HepG2 (cell line): ENCODE measurements around the gene NTMT1. TPM values are rescaled to one million over a fixed set of nuclear protein-coding genes. Genes with fewer than 3 reads are reported as not detected.

Experiments
- ATAC-seq: fragments of 200-7000 bp; cut with Tn5 transposase; 3 replicates; pipeline ENCODE4 v1.9.1; 2020; ENCODE audit warnings: mild to moderate bottlenecking, moderate library complexity
- BruUV-seq: library from RNA; stranded (reverse); fragments of 400-500 nt; replicated peaks from 2 replicates; lab custom pipeline; 2021; lab: Mats Ljungman, UMichigan
- CTCF ChIA-PET: fragments of 300-600 bp; formaldehyde crosslinking; extraction: SDS; loops from one replicate; lab custom pipeline; 2021; ENCODE audit warnings: low total read pairs, inconsistent platforms, low intra/inter-chr PET ratio; lab: Yijun Ruan, JAX
- POLR2A ChIA-PET: fragments of 350-600 bp; sonication (Branson Sonifier 250); formaldehyde crosslinking; loops from one replicate; lab custom pipeline; 2020; ENCODE audit warnings: antibody characterized with exemption, inconsistent platforms; lab: Yijun Ruan, JAX
- DNase-seq: peaks from one replicate; pipeline ENCODE4 v3.0.0-alpha.2; 2015; ENCODE audit warnings: low spot score
- FAIRE-seq: peaks from 3 replicates; lab custom pipeline; 2011; peaks lifted over from hg19 to GRCh38; lab: Jason Lieb, UNC
- H2AFZ ChIP-seq: one replicate; pipeline ENCODE4 v1.6.1; 2011; ENCODE audit warnings: low read length, inconsistent platforms
- H3K27ac ChIP-seq: fragments of 300-600 bp; 3 replicates; pipeline ENCODE4 v1.8.0; 2011; ENCODE audit warnings: mixed run types, mild to moderate bottlenecking, mixed read lengths, low read length, inconsistent platforms; ENCODE audit not compliant: insufficient read depth; ENCODE audit errors: extremely low read length
- H3K27me3 ChIP-seq, 2 experiments: fragments of 200-600 bp in 1 of 2; 2 replicates in 1 of 2; 3 replicates in 1 of 2; pipeline versions ENCODE4 v1.6.0 to v1.8.0; 2011; ENCODE audit warnings: low read length in 2 of 2, mild to moderate bottlenecking in 2 of 2, moderate library complexity in 2 of 2, inconsistent platforms in 1 of 2; ENCODE audit not compliant: insufficient read depth in 2 of 2, control insufficient read depth in 1 of 2
- H3K36me3 ChIP-seq, 2 experiments: fragments of 200-600 bp in 1 of 2; replicated peaks in 1 of 2; 2 replicates in 1 of 2; 3 replicates in 1 of 2; pipeline versions ENCODE4 v1.5.1 to v1.8.0; 2011; ENCODE audit warnings: low read length in 2 of 2, inconsistent platforms in 1 of 2; ENCODE audit not compliant: insufficient read depth in 2 of 2, control insufficient read depth in 1 of 2
- H3K4me1 ChIP-seq: 2 replicates; pipeline ENCODE4 v1.5.1; 2012; ENCODE audit warnings: low read length, inconsistent platforms; ENCODE audit not compliant: insufficient read depth
- H3K4me2 ChIP-seq: 2 replicates; pipeline ENCODE4 v1.6.0; 2011; ENCODE audit warnings: low read depth, low read length, inconsistent platforms
- H3K4me3 ChIP-seq, 3 experiments: fragments of 200-600 bp in 1 of 3; sonication (generic), shearing (Covaris generic) in 1 of 3; replicated peaks in 1 of 3; 2 replicates each; pipeline ENCODE4 v1.5.1; 2011 to 2016; ENCODE audit warnings: low read length in 3 of 3, inconsistent platforms in 2 of 3, low read depth in 2 of 3, mild to moderate bottlenecking in 2 of 3, control low read depth in 1 of 3, mixed read lengths in 1 of 3; ENCODE audit not compliant: insufficient read depth in 1 of 3
- H3K79me2 ChIP-seq: one replicate; pipeline ENCODE4 v1.6.1; 2011; ENCODE audit warnings: low read length, inconsistent platforms; ENCODE audit not compliant: insufficient read depth
- H3K9ac ChIP-seq: 2 replicates; pipeline ENCODE4 v1.6.0; 2011; ENCODE audit warnings: mild to moderate bottlenecking, low read depth, low read length, inconsistent platforms; ENCODE audit not compliant: insufficient read depth
- H3K9me3 ChIP-seq: 2 replicates; pipeline ENCODE4 v1.5.1; 2012; ENCODE audit warnings: mild to moderate bottlenecking, low read length
- H4K20me1 ChIP-seq: 2 replicates; pipeline ENCODE4 v1.6.0; 2011; ENCODE audit warnings: inconsistent platforms, mild to moderate bottlenecking, low read length, moderate library complexity; ENCODE audit not compliant: insufficient read depth
- BRD4 ChIP-seq: sonication (generic); formaldehyde crosslinking; IDR thresholded peaks from 2 replicates; pipeline ENCODE4 v1.4.0; 2020; ENCODE audit warnings: missing genetic modification reagents
- GATAD2A ChIP-seq: IDR thresholded peaks from 2 replicates; pipeline ENCODE4 v1.6.1; 2016
- HNRNPK ChIP-seq: fragments of 200-400 bp; formaldehyde crosslinking; IDR thresholded peaks from 2 replicates; pipeline ENCODE4 v1.6.1; 2018; ENCODE audit warnings: low read length, low read depth, moderate library complexity, mild to moderate bottlenecking; ENCODE audit not compliant: poor library complexity, severe bottlenecking
- NCOR1 ChIP-seq: fragments of 200-600 bp; sonication (generic); IDR thresholded peaks from 2 replicates; pipeline ENCODE4 v1.7.0; 2017; ENCODE audit warnings: antibody characterized with exemption, low read length, borderline replicate concordance
- NONO ChIP-seq, 2 experiments: fragments of 450-650 bp in 1 of 2; sonication (generic) in 1 of 2; formaldehyde crosslinking in 1 of 2; IDR thresholded peaks in 1 of 2; conservative IDR thresholded peaks in 1 of 2; 2 replicates each; pipeline versions ENCODE4 v1.6.1 to v1.8.0; 2017 to 2022; ENCODE audit warnings: mild to moderate bottlenecking in 1 of 2, missing genetic modification reagents in 1 of 2, moderate library complexity in 1 of 2
- PHF8 ChIP-seq: sonication (generic); formaldehyde crosslinking; IDR thresholded peaks from 2 replicates; pipeline ENCODE4 v1.5.0; 2020; ENCODE audit warnings: missing genetic modification reagents
- RARA ChIP-seq: IDR thresholded peaks from 2 replicates; pipeline ENCODE4 v1.6.1; 2016; ENCODE audit warnings: missing genetic modification reagents, missing compliant biosample characterization
- SIN3B ChIP-seq: fragments of 150-350 bp; IDR thresholded peaks from 2 replicates; pipeline ENCODE4 v1.6.1; 2014; ENCODE audit warnings: low read length
- SKIL ChIP-seq: sonication (generic); formaldehyde crosslinking; IDR thresholded peaks from 2 replicates; pipeline ENCODE4 v1.8.0; 2022; ENCODE audit warnings: missing genetic modification reagents, mild to moderate bottlenecking, moderate library complexity, borderline replicate concordance
- SUZ12 ChIP-seq: fragments of 150-350 bp; IDR thresholded peaks from 2 replicates; pipeline ENCODE4 v1.6.1; 2014; ENCODE audit warnings: low read depth, low read length
- THRA ChIP-seq: sonication (generic); formaldehyde crosslinking; IDR thresholded peaks from 2 replicates; pipeline ENCODE4 v1.4.0; 2020; ENCODE audit warnings: missing genetic modification reagents, borderline replicate concordance
- YEATS4 ChIP-seq: sonication (generic); formaldehyde crosslinking; IDR thresholded peaks from 2 replicates; pipeline ENCODE4 v1.4.0; 2020; ENCODE audit warnings: missing genetic modification reagents, borderline replicate concordance
- ZBTB20 ChIP-seq: sonication (generic); formaldehyde crosslinking; IDR thresholded peaks from 2 replicates; pipeline ENCODE4 v1.8.1; 2023; ENCODE audit warnings: missing genetic modification reagents, low read depth, mild to moderate bottlenecking, borderline replicate concordance
- ZBTB34 ChIP-seq: sonication (generic); formaldehyde crosslinking; IDR thresholded peaks from 2 replicates; pipeline ENCODE4 v1.8.0; 2022; ENCODE audit warnings: mild to moderate bottlenecking, missing genetic modification reagents
- ZNF543 ChIP-seq: sonication (generic); formaldehyde crosslinking; IDR thresholded peaks from 2 replicates; pipeline ENCODE4 v1.4.0; 2020; ENCODE audit warnings: mild to moderate bottlenecking, missing genetic modification reagents
- ZNF574 ChIP-seq: sonication (generic); formaldehyde crosslinking; IDR thresholded peaks from 2 replicates; pipeline ENCODE4 v1.4.0; 2020; ENCODE audit warnings: missing genetic modification reagents
- ZNF652 ChIP-seq: IDR thresholded peaks from 2 replicates; pipeline ENCODE4 v1.6.1; 2016; ENCODE audit warnings: low read depth, borderline replicate concordance
- ZNF747 ChIP-seq: sonication (generic); formaldehyde crosslinking; IDR thresholded peaks from 2 replicates; pipeline ENCODE4 v1.8.1; 2023; ENCODE audit warnings: missing genetic modification reagents, mild to moderate bottlenecking, borderline replicate concordance
- WGBS: methylation state at CpG from one replicate; pipeline ENCODE4 v1.1.6; 2017; ENCODE audit warnings: low lambda C conversion rate; 5-methylcytosine and 5-hydroxymethylcytosine counted together
- in situ Hi-C: cut with HindIII; loops from 2 replicates; pipeline ENCODE4 v1.10.0; 2017; ENCODE audit warnings: low pct_unique_long_range_greater_than_20kb; ENCODE audit not compliant: extremely low pct_ligation_motif_present
- intact Hi-C: fragments of 100-400 bp; cut with micrococcal nuclease; formaldehyde crosslinking; loops from one replicate; pipeline ENCODE4 v1.10.0; 2022; ENCODE audit not compliant: unreplicated experiment
- polyA plus RNA-seq, 8 experiments: library from polyadenylated mRNA; depleted of rRNA in 3 of 8; stranded (reverse) in 7 of 8; unstranded in 1 of 8; fragments of >200 nt; fragmentation: Illumina TruSeq in 4 of 8; extraction: Trizol in 4 of 8; gene quantifications; 2 replicates each; pipeline versions ENCODE4 v1.2.1 to v1.2.3, GENCODE V29; 2011 to 2016; ENCODE audit warnings: low read depth in 4 of 8, missing spikeins in 1 of 8, mixed read lengths in 1 of 8; ENCODE audit not compliant: insufficient read depth in 1 of 8
- total RNA-seq, 5 experiments: library from RNA; depleted of rRNA; stranded (reverse); fragments of >200 nt; fragmentation: Illumina TruSeq; extraction: Trizol; gene quantifications; 2 replicates each; pipeline ENCODE4 v1.2.3, GENCODE V29; 2016; ENCODE audit warnings: low read depth in 1 of 5

The NTMT1 gene
- total and polyA plus RNA-seq, 2 of the 13 experiments (the other 11 are each of a cell fraction or from before 2014, with no cell fraction given) = 49.1 to 53.8 TPM

GRCh38 chr9:129648764-129649115 is 22.8 kb downstream of the NTMT1 start:
- H2AFZ ChIP-seq = no peak overlapping the region
- no peak for FAIRE-seq
- no peaks in the 10 kb centered on the region for H3K79me2 ChIP-seq
- H3K4me2 ChIP-seq = no peak overlapping the region
- TF ChIP-seq ZNF652 (CRISPR knock-in tag) (no peak), ZBTB20 (CRISPR knock-in tag) (no peak), THRA (no peak), NONO (IDR thresholded peaks at IDR 0.05) (no peak), NONO (CRISPR knock-in tag; conservative IDR thresholded peaks at IDR 0.05) (no peak), SUZ12 (no peak), ZNF574 (CRISPR knock-in tag) (no peak), BRD4 (no peak), NCOR1 (no peak), GATAD2A (no peak), ZNF543 (no peak), YEATS4 (CRISPR knock-in tag) (no peak), HNRNPK (no peak), SKIL (CRISPR knock-in tag) (no peak), ZBTB34 (no peak), PHF8 (CRISPR knock-in tag) (no peak), ZNF747 (no peak), SIN3B (no peak), RARA (CRISPR knock-in tag) (no peak)
- no peak overlapping the region for H3K9ac ChIP-seq
- H3K4me1 ChIP-seq = peaks cover 13% of the 10 kb centered on the region
- ChIA-PET POLR2A (no interaction called here), CTCF (no interaction called here)
- no peak overlapping the region for H3K4me3 ChIP-seq
- DNase-seq = no peak
- no peaks in the 10 kb centered on the region for H3K9me3 ChIP-seq
- WGBS = 0% methylated on average over 2 of the region's 10 CpGs
- intact Hi-C loops = no loop called here
- BruUV-seq = no TSS peak
- no peak overlapping the region for H3K27ac ChIP-seq
- no peak for ATAC-seq
- in situ Hi-C loops = loop anchor here (10.0 kb wide), 1 partner anchor 136 kb away; no protein-coding TSS in a partner anchor
- H3K36me3 ChIP-seq = no peaks in the 10 kb centered on the region
- H3K27me3 ChIP-seq = peaks cover 10 to 49% of the 10 kb centered on the region in 2 experiments
- no peaks in the 10 kb centered on the region for H4K20me1 ChIP-seq
